Testis (tissue), 3 donors: ENCODE measurements around the gene MRAP. TPM values are rescaled to one million over a fixed set of nuclear protein-coding genes. Genes with fewer than 3 reads are reported as not detected.

Source experiments
- DNase-seq: peaks from one replicate; pipeline ENCODE4 v3.0.0-alpha.2; 2019
- H3K27ac ChIP-seq, 2 donors: fragments of 200-600 bp; sonication (generic); one replicate each; pipeline ENCODE4 v1.5.1; 2019
- H3K27me3 ChIP-seq: fragments of 200-600 bp; sonication (generic); one replicate; pipeline ENCODE4 v1.5.1; 2019
- H3K36me3 ChIP-seq: fragments of 200-600 bp; sonication (generic); one replicate; pipeline ENCODE4 v1.5.1; 2017; ENCODE audit warnings: low read depth; ENCODE audit errors: missing control alignments
- H3K4me1 ChIP-seq: fragments of 200-600 bp; sonication (generic); one replicate; pipeline ENCODE4 v1.5.1; 2019
- H3K4me3 ChIP-seq, 2 donors: fragments of 200-600 bp; sonication (generic); one replicate each; pipeline ENCODE4 v1.5.1; 2017 to 2019
- H3K9me3 ChIP-seq: fragments of 200-600 bp; sonication (generic); one replicate; pipeline ENCODE4 v1.5.1; 2017
- CTCF ChIP-seq, 3 experiments: fragments of 450-650 bp in 2 of 3; fragments of 200-600 bp in 1 of 3; sonication (generic) in 1 of 3; IDR thresholded peaks; one replicate each; pipeline ENCODE4 v1.5.1; 2016 to 2019; ENCODE audit warnings: antibody characterized with exemption in 3 of 3, mild to moderate bottlenecking in 2 of 3, moderate library complexity in 1 of 3
- POLR2A ChIP-seq: fragments of 450-650 bp; IDR thresholded peaks from one replicate; pipeline ENCODE4 v1.6.1; 2017; ENCODE audit warnings: antibody characterized with exemption, mild to moderate bottlenecking, moderate library complexity
- WGBS, 2 donors: methylation state at CpG; one replicate each; pipeline ENCODE4 v1.1.5; 2018; 5-methylcytosine and 5-hydroxymethylcytosine counted together
- intact Hi-C: fragments of 100-400 bp; cut with DNase I; formaldehyde crosslinking; loops from one replicate; pipeline ENCODE4 v1.15.1; 2023; ENCODE audit warnings: low total_unique reads
- polyA plus RNA-seq: library from polyadenylated mRNA; stranded (reverse); fragments of 350-450 nt; fragmentation: Illumina TruSeq; extraction: RNeasy Lipid Tissue Mini Kit (QIAGEN cat#74804); gene quantifications from one replicate; pipeline ENCODE4 v1.2.3, GENCODE V29; 2014; ENCODE audit warnings: low read depth, low replicate concordance; ENCODE audit not compliant: insufficient read depth
- total RNA-seq, 2 donors: library from RNA; depleted of rRNA; stranded (reverse); fragments of >200 nt; gene quantifications; one replicate each; pipeline ENCODE4 v1.2.3, GENCODE V29; 2016

The MRAP gene
- total and polyA plus RNA-seq, 3 donors from 2014 or later = 1.4 to 4.0 (median 2.2) TPM

- H3K36me3 ChIP-seq = no peaks in the 10 kb centered on the region
- 77 to 81% methylated on average over 8 of the region's 8 CpGs for WGBS, 2 donors
- DNase-seq = no peak
Measured at GRCh38 chr21:32337206-32337605, 38.6 kb downstream of the MRAP start.

GRCh38 chr21:32338209-32338921 is 39.7 kb downstream of the MRAP start:
- intact Hi-C loops = no loop called here
- peaks cover 14% of the 10 kb centered on the region for H3K4me1 ChIP-seq
- DNase-seq = no peak
- no peaks in the 10 kb centered on the region for H3K27me3 ChIP-seq
- no peak overlapping the region for H3K4me3 ChIP-seq
- 94 to 96% methylated on average over 23 of the region's 23 CpGs for WGBS, 2 donors
- no peaks in the 10 kb centered on the region for H3K36me3 ChIP-seq
- no peak for TF ChIP-seq CTCF (IDR thresholded peaks at IDR 0.05)
- no peak for TF ChIP-seq POLR2A
- no peaks in the 10 kb centered on the region for H3K9me3 ChIP-seq
- H3K27ac ChIP-seq = peak overlapping the region in 1 of 2 donors; percentile 5

More at GRCh38 chr21:32337206-32337605, 38.6 kb downstream of the MRAP start:
- intact Hi-C loops = no loop called here
- peaks cover 14% of the 10 kb centered on the region for H3K4me1 ChIP-seq
- no peaks in the 10 kb centered on the region for H3K27me3 ChIP-seq
- H3K4me3 ChIP-seq = no peak overlapping the region
- no peaks in the 10 kb centered on the region for H3K9me3 ChIP-seq
- peak overlapping the region; percentile 5 to 40 for H3K27ac ChIP-seq
- TF ChIP-seq POLR2A = no peak
- TF ChIP-seq CTCF (IDR thresholded peaks at IDR 0.05) = no peak

- Histone ChIP-seq H3K36me3 (no peaks in the 10 kb centered on the region), H3K4me1 (peaks cover 14% of the 10 kb centered on the region), H3K27ac (no peak overlapping the region), H3K27me3 (no peaks in the 10 kb centered on the region), H3K4me3 (no peak overlapping the region), H3K9me3 (no peaks in the 10 kb centered on the region)
- no peak for TF ChIP-seq CTCF (IDR thresholded peaks at IDR 0.05)
- TF ChIP-seq POLR2A = no peak
- no peak for DNase-seq
- intact Hi-C loops = no loop called here
- 65 to 68% methylated on average over 12 of the region's 12 CpGs for WGBS, 2 donors
Measured at GRCh38 chr21:32340863-32341848, 42.5 kb downstream of the MRAP start.

GRCh38 chr21:32346951-32347350 is 48.3 kb downstream of the MRAP start:
- TF ChIP-seq CTCF (IDR thresholded peaks at IDR 0.05) = no peak
- Histone ChIP-seq H3K27me3 (no peaks in the 10 kb centered on the region), H3K4me3 (no peak overlapping the region), H3K9me3 (no peaks in the 10 kb centered on the region), H3K36me3 (no peaks in the 10 kb centered on the region), H3K27ac (no peak overlapping the region), H3K4me1 (no peaks in the 10 kb centered on the region)
- intact Hi-C loops = no loop called here
- WGBS, 2 donors = 93 to 100% methylated on average over 1 to 14 of the region's 14 CpGs
- DNase-seq = no peak
